Measurements from ENCODE around the gene MT1E. TPM values are rescaled to one million over a fixed set of nuclear protein-coding genes. Genes with fewer than 3 reads are reported as not detected.
"Not testable (repeated sequence)": the region's sequence is repeated elsewhere in the genome, so short reads cannot be mapped to it uniquely, and the experiment has no call there.

MT1E gene
- total and polyA plus RNA-seq, 10 donors, result 2.5 to 49.6 (median 27.0) TPM

DNA sequence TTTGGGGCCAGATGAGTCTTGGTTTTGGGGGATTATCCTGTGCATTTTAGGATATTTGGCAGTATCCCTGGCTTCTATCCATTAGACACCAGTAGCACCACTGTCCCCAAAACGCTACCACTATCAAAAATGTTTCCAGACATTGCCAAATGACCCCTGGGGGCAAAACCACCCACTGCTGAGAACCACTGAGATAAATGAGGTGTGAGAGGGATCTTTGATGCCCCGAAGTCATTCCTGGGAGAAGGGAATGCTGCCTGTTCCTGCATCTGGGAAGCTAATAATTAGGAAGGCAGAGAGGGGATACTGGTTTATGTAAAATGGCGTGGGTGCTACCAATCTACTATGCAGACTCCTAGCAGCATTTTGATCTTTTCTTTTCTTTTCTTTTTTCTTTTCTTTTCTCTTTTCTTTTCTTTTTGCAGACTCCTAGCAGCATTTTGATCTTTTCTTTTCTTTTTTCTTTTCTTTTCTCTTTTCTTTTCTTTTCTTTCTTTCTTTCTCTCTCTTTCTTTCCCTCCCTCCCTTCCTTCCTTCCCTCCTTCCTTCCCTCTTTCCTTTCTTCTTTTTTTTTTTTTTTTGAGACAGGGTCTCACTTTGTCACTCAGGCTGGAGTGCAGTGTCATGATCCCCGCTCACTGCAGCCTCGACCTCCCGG, 45.1 kb upstream of the MT1E start:
- Histone ChIP-seq H3K27ac (no peak overlapping the region), H3K4me3 (no peak overlapping the region), H3K27me3 (replicated peaks in 1 of 7) (peaks cover 0 to 3% (median 0%) of the 10 kb centered on the region in 7 donors), H3K36me3 (no peaks in the 10 kb centered on the region), H3K4me1 (peaks cover 0 to 7% (median 0%) of the 10 kb centered on the region in 6 donors), H3K9me3 (no peaks in the 10 kb centered on the region)
- DNase-seq, result no peak
- intact Hi-C loops (cut with DNase I; ENCODE audit: low total_unique reads), result no loop called here
- TF ChIP-seq POLR2A (IDR thresholded peaks at IDR 0.05) (no peak), POLR2AphosphoS5 (IDR thresholded peaks at IDR 0.05) (no peak)
- TF ChIP-seq, protein P1, sequence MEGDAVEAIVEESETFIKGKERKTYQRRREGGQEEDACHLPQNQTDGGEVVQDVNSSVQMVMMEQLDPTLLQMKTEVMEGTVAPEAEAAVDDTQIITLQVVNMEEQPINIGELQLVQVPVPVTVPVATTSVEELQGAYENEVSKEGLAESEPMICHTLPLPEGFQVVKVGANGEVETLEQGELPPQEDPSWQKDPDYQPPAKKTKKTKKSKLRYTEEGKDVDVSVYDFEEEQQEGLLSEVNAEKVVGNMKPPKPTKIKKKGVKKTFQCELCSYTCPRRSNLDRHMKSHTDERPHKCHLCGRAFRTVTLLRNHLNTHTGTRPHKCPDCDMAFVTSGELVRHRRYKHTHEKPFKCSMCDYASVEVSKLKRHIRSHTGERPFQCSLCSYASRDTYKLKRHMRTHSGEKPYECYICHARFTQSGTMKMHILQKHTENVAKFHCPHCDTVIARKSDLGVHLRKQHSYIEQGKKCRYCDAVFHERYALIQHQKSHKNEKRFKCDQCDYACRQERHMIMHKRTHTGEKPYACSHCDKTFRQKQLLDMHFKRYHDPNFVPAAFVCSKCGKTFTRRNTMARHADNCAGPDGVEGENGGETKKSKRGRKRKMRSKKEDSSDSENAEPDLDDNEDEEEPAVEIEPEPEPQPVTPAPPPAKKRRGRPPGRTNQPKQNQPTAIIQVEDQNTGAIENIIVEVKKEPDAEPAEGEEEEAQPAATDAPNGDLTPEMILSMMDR (IDR thresholded peaks at IDR 0.05 in 8 of 11, conservative IDR thresholded peaks at IDR 0.05 in 3 of 11), result no peak
- WGBS, 5 donors, result 80 to 86% (median 84%) methylated on average over 6 of the region's 6 CpGs

DNA sequence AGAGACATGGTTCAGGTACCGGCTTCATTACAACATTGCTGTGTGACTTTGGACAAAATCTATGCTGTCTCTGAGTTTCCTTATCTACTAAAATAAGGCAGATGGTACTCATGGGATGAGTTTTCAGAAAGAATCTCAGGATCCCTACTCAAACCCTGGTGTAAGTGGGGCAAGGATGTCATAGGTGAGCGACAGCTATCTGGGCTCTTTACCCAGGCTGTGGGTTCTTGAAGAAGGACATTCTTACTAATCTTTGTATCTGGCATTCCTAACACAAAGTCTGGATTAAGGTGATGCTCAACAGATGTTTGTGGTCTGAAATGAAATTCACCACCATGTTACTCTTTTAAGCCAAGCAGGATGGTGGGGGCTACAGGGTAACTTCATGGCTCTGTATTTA, 42.7 kb upstream of the MT1E start:
- H3K4me3 ChIP-seq; H3K4me1 ChIP-seq; DNase-seq; intact Hi-C loops (cut with DNase I; ENCODE audit: low total_unique reads); H3K36me3 ChIP-seq; H3K9me3 ChIP-seq; H3K27ac ChIP-seq: not testable (repeated sequence)
- WGBS, 5 donors, result 80 to 100% (median 100%) methylated on average over 2 of the region's 2 CpGs
- peaks cover 0 to 19% (median 0%) of the 10 kb centered on the region in 7 donors for H3K27me3 ChIP-seq (replicated peaks in 1 of 7)

DNA sequence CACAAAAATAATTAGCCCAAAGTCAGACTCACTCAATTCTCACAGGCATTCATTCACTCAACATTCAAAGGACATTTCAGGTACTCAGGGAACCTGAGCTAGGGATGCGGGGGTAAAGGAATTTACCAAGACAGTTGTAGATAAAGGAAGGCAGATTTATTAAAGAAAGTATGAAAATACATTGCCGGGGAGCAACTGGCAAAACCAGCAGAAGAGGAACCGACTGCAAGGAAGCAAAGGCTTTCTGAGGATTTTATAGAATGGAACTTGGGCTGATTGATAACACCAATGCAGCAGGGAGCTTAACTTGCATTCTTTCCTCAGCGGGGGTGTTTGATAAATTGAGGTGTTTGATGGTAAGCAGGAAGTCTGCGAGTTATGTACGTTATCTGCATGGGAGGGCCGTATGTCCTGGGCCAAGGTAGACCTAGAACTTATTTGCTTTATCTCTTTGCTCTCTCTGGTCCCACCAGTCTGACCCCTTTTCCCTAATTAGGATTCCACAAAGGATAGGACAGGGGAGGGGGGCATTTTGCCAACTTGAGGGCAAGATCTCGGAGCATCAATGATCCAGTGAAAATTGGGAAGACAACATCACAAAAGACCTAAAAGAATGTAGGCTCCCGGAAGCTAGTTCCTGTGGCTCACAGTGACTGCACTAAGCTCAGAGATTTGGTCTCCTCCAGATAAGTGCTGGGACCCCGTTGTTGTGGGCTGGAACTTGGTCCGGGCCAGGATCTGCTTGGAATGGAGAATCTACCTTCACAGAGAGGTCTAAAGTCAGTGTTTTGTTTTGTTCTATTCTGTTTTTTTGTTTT, 42.0 kb upstream of the MT1E start:
- TF ChIP-seq POLR2AphosphoS5 (IDR thresholded peaks at IDR 0.05) (no peak), POLR2A (IDR thresholded peaks at IDR 0.05) (no peak)
- TF ChIP-seq, protein P1 (IDR thresholded peaks at IDR 0.05 in 8 of 11, conservative IDR thresholded peaks at IDR 0.05 in 3 of 11), result no peak
- H3K36me3 ChIP-seq, result no peaks in the 10 kb centered on the region
- H3K9me3 ChIP-seq, result no peaks in the 10 kb centered on the region
- peaks cover 0 to 25% (median 3%) of the 10 kb centered on the region in 7 donors for H3K27me3 ChIP-seq (replicated peaks in 1 of 7)
- H3K4me3 ChIP-seq, result no peak overlapping the region
- no peak overlapping the region for H3K27ac ChIP-seq
- no peak for DNase-seq
- 68 to 81% (median 77%) methylated on average over 10 to 11 of the region's 11 CpGs for WGBS, 5 donors
- intact Hi-C loops (cut with DNase I; ENCODE audit: low total_unique reads), result no loop called here
- no peaks in the 10 kb centered on the region for H3K4me1 ChIP-seq

DNA sequence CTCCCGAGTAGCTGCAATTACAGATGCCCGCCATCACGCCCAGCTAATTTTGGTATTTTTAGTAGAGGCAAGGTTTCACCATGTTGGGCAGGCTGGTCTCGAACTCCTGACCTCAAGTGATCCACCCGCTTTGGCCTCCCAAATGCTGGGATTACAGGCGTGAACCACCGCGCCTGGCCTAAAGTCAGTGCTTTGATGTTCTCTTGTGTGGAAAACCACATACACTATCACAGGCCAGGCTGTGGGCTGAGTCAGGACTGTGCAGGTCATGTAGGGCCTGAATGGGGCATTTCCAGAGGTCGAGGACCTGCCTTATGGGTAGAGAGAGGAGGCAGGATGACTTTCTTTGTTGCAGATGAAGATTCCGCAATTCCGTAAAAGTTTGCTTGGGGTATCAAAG, 41.3 kb upstream of the MT1E start:
- Histone ChIP-seq H3K27ac (no peak overlapping the region), H3K4me3 (no peak overlapping the region), H3K27me3 (replicated peaks in 1 of 7) (peaks cover 0 to 33% (median 9%) of the 10 kb centered on the region in 7 donors), H3K4me1 (peaks cover 3 to 7% (median 5%) of the 10 kb centered on the region in 6 donors), H3K36me3 (no peaks in the 10 kb centered on the region), H3K9me3 (no peaks in the 10 kb centered on the region)
- intact Hi-C loops (cut with DNase I; ENCODE audit: low total_unique reads), result no loop called here
- TF ChIP-seq, protein P1 (IDR thresholded peaks at IDR 0.05 in 8 of 11, conservative IDR thresholded peaks at IDR 0.05 in 3 of 11), result no peak
- TF ChIP-seq POLR2A (IDR thresholded peaks at IDR 0.05) (no peak), POLR2AphosphoS5 (IDR thresholded peaks at IDR 0.05) (no peak)
- DNase-seq, result no peak
- 78 to 94% (median 81%) methylated on average over 11 of the region's 11 CpGs for WGBS, 5 donors
